OCI-LY7 (cell line): ENCODE measurements around the gene IL24. TPM values are rescaled to one million over a fixed set of nuclear protein-coding genes. Genes with fewer than 3 reads are reported as not detected.

Source experiments
- BruUV-seq: library from RNA; stranded (reverse); fragments of 400-500 nt; replicated peaks from 2 replicates; lab custom pipeline; 2021; lab: Mats Ljungman, UMichigan
- CTCF ChIA-PET: fragments of 300-600 bp; sonication (Branson Sonifier 250); formaldehyde crosslinking; loops from one replicate; lab custom pipeline; 2022; ENCODE audit warnings: antibody characterized with exemption; ENCODE audit not compliant: unreplicated experiment; lab: Charles Lee
- POLR2A ChIA-PET: fragments of 300-600 bp; sonication (Branson Sonifier 250); formaldehyde crosslinking; loops from one replicate; lab custom pipeline; 2022; ENCODE audit warnings: antibody characterized with exemption; lab: Charles Lee
- DNase-seq: peaks from one replicate; pipeline ENCODE4 v3.0.0-alpha.2; 2015; ENCODE audit warnings: low spot score
- H2AFZ ChIP-seq: fragments of 200-600 bp; sonication (generic), shearing (Covaris generic); 2 replicates; pipeline ENCODE4 v1.6.1; 2014; ENCODE audit warnings: mild to moderate bottlenecking, antibody characterized with exemption, low read length, moderate library complexity
- H3K27ac ChIP-seq: fragments of 200-600 bp; sonication (generic); 2 replicates; pipeline ENCODE4 v1.5.1; 2014; ENCODE audit warnings: mixed run types, low read depth, mild to moderate bottlenecking, moderate library complexity, low read length, inconsistent platforms; ENCODE audit not compliant: poor library complexity, severe bottlenecking
- H3K36me3 ChIP-seq: fragments of 200-600 bp; sonication (generic); 2 replicates; pipeline ENCODE4 v1.6.1; 2014; ENCODE audit warnings: mild to moderate bottlenecking, antibody characterized with exemption, low read length, moderate library complexity, mixed read lengths; ENCODE audit not compliant: insufficient read depth
- H3K4me1 ChIP-seq: fragments of 200-600 bp; sonication (generic); 2 replicates; pipeline ENCODE4 v1.5.1; 2014; ENCODE audit warnings: mild to moderate bottlenecking, low read length; ENCODE audit not compliant: insufficient read depth, poor library complexity, severe bottlenecking
- H3K4me2 ChIP-seq: fragments of 200-600 bp; sonication (generic); 2 replicates; pipeline ENCODE4 v1.6.1; 2014; ENCODE audit warnings: mild to moderate bottlenecking, low read length
- H3K4me3 ChIP-seq: fragments of 200-600 bp; sonication (generic); 2 replicates; pipeline ENCODE4 v1.5.1; 2014; ENCODE audit warnings: mild to moderate bottlenecking, low read depth, low read length; ENCODE audit not compliant: poor library complexity, severe bottlenecking
- H3K79me2 ChIP-seq: fragments of 200-600 bp; sonication (generic); 2 replicates; pipeline ENCODE4 v1.6.1; 2016; ENCODE audit warnings: low read depth, mild to moderate bottlenecking, low read length, moderate library complexity, mixed read lengths; ENCODE audit not compliant: insufficient read depth
- H3K9me2 ChIP-seq: fragments of 200-600 bp; sonication (generic); 2 replicates; pipeline ENCODE4 v1.6.1; 2016; ENCODE audit warnings: mild to moderate bottlenecking, low read length, mixed read lengths; ENCODE audit not compliant: insufficient read depth
- H3K9me3 ChIP-seq: fragments of 200-600 bp; sonication (generic); 2 replicates; pipeline ENCODE4 v1.6.1; 2014; ENCODE audit warnings: mild to moderate bottlenecking, mixed run types, low read length, mixed read lengths
- H4K20me1 ChIP-seq: fragments of 200-600 bp; sonication (generic); 2 replicates; pipeline ENCODE4 v1.6.1; 2014; ENCODE audit warnings: mild to moderate bottlenecking, antibody characterized with exemption, low read length, moderate library complexity, mixed read lengths; ENCODE audit not compliant: insufficient read depth
- CTCF ChIP-seq: fragments of 200-600 bp; sonication (generic); conservative IDR thresholded peaks from 2 replicates; pipeline ENCODE4 v1.5.1; 2014; ENCODE audit warnings: mild to moderate bottlenecking, antibody characterized with exemption, low read length, moderate library complexity, mixed read lengths
- EZH2phosphoT487 ChIP-seq: fragments of 200-600 bp; sonication (generic); IDR thresholded peaks from 2 replicates; pipeline ENCODE4 v1.6.1; 2018; ENCODE audit warnings: low read depth, borderline replicate concordance, mild to moderate bottlenecking, mixed run types, antibody characterized with exemption, low read length, moderate library complexity, mixed read lengths
- intact Hi-C: fragments of 100-400 bp; cut with micrococcal nuclease; formaldehyde crosslinking; loops from one replicate; pipeline ENCODE4 v1.10.0; 2022; ENCODE audit not compliant: unreplicated experiment
- total RNA-seq, 2 experiments: library from RNA; depleted of rRNA in 1 of 2; stranded (reverse); fragments of >200 nt in 1 of 2; shearing (Covaris generic) in 1 of 2; gene quantifications; 2 replicates each; pipeline ENCODE4 v1.2.3, GENCODE V29; 2014 to 2022

The IL24 gene
- total RNA-seq, 2 experiments from 2014 or later = not detected

DNA sequence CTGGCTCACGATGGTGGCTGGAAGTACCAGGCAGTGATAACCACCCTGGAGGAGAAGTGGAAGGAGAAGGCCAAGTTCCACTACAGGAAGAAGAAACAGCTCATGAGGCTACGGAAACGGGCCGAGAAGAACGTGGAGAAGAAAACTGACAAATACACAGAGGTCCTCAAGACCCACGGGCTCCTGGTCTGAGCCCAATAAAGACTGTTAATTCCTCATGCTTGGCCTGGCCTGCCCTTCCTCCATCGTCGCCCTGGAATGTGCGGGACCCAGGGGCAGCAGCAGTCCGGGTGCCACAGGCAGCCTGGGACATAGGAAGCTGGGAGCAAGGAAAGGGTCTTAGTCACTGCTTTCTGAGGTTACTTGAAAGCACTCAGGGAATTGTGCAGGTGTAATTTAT lies 10.8 kb downstream of the IL24 start:
- Histone ChIP-seq H3K9me3 (no peaks in the 10 kb centered on the region), H3K79me2 (no peaks in the 10 kb centered on the region), H4K20me1 (no peaks in the 10 kb centered on the region), H3K4me3 (no peak overlapping the region), H3K9me2 (no peaks in the 10 kb centered on the region), H3K27ac (no peak overlapping the region), H3K36me3 (no peaks in the 10 kb centered on the region), H3K4me1 (peaks cover 16% of the 10 kb centered on the region), H3K4me2 (no peak overlapping the region), H2AFZ (no peak overlapping the region)
- POLR2A ChIA-PET = interaction anchor here (1.8 kb wide), 1 partner anchor 8 kb away, joined by 3 read pairs; no protein-coding TSS in a partner anchor
- CTCF ChIA-PET = interaction anchor here (0.6 kb wide), 1 partner anchor 8 kb away, joined by 3 read pairs; no protein-coding TSS in a partner anchor
- no peak for DNase-seq
- intact Hi-C loops = no loop called here
- TF ChIP-seq EZH2phosphoT487 (no peak), CTCF (no peak)
- no TSS peak for BruUV-seq

- intact Hi-C loops = no loop called here
- Histone ChIP-seq H3K9me3 (no peaks in the 10 kb centered on the region), H3K4me3 (no peak overlapping the region), H3K79me2 (no peaks in the 10 kb centered on the region), H2AFZ (no peak overlapping the region), H3K9me2 (no peaks in the 10 kb centered on the region), H3K4me1 (peaks cover 16% of the 10 kb centered on the region), H4K20me1 (no peaks in the 10 kb centered on the region), H3K4me2 (no peak overlapping the region), H3K36me3 (no peaks in the 10 kb centered on the region), H3K27ac (no peak overlapping the region)
- no peak for DNase-seq
- TF ChIP-seq CTCF (no peak), EZH2phosphoT487 (no peak)
- no TSS peak for BruUV-seq
- POLR2A ChIA-PET = no interaction called here
- CTCF ChIA-PET = interaction anchor here (0.7 to 1.1 kb wide), 2 partner anchors 204 to 245 kb away, joined by 3 read pairs; no protein-coding TSS in a partner anchor
Observed at GRCh38 chr1:206909161-206909882, 12.1 kb downstream of the IL24 start.

GRCh38 chr1:206909883-206910318 lies 12.7 kb downstream of the IL24 start:
- CTCF ChIA-PET = interaction anchor here (1.1 kb wide), 1 partner anchor 246 kb away, joined by 3 read pairs; no protein-coding TSS in a partner anchor
- TF ChIP-seq EZH2phosphoT487 (no peak), CTCF (no peak)
- Histone ChIP-seq H3K27ac (no peak overlapping the region), H3K79me2 (no peaks in the 10 kb centered on the region), H2AFZ (no peak overlapping the region), H3K9me3 (no peaks in the 10 kb centered on the region), H3K4me1 (peaks cover 13% of the 10 kb centered on the region), H3K36me3 (no peaks in the 10 kb centered on the region), H3K4me3 (no peak overlapping the region), H3K4me2 (no peak overlapping the region), H4K20me1 (no peaks in the 10 kb centered on the region), H3K9me2 (no peaks in the 10 kb centered on the region)
- intact Hi-C loops = loop anchor here (5.0 kb wide), 1 partner anchor 43 kb away; the partner anchor contains the start of gene IL20
- no TSS peak for BruUV-seq
- POLR2A ChIA-PET = interaction anchor here (0.6 kb wide), 1 partner anchor 243 kb away, joined by 4 read pairs; no protein-coding TSS in a partner anchor
- no peak for DNase-seq
